HG02588 (cell line): Measurements from ENCODE around the gene UQCRH.
"Not testable (repeated sequence)": the region's sequence is repeated elsewhere in the genome, so short reads cannot be mapped to it uniquely, and the experiment has no call there.

Experiments used
- ATAC-seq: cut with Tn5 transposase; IDR thresholded peaks from one replicate; pipeline ENCODE4 v1.9.1; 2021; ENCODE audit warnings: mild to moderate bottlenecking, moderate library complexity; ENCODE audit not compliant: unreplicated experiment

UQCRH gene

DNA sequence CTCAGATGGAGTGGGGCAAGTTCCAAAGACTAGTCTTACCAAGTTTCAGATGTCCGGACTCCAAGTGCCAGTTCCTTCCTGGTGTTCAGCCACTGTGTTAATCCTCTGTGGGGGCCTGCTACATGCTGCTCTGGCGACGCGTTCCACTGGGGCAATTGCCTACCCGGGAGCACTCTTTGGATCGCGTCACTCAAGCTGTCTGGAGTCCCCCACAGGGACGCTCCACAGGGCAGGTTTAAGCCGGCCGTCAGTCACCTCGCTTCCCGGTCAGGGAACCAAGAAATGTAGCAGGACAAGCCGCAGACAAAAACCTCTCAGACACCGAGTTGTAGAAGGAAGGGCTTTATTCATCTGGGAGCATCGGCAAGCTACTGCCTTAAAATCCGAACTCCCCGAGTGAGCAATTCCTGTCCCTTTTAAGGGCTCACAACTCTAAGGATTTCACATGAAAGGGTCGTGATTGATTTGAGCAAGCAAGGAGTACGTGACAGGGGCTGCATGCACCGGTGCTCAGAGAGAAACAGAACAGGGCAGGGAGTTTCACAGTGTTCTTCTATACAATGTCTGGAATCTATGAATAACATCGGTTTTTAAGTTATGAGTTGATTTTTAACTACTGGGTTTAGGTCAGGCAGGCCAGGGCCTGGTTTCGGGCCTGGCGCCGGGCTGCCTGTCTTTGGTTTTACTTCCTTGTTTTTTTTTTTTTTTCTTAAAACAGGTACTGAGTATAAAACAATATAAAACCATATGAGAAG lies 28.5 kb downstream of the UQCRH start:
- not testable (repeated sequence) for ATAC-seq

DNA sequence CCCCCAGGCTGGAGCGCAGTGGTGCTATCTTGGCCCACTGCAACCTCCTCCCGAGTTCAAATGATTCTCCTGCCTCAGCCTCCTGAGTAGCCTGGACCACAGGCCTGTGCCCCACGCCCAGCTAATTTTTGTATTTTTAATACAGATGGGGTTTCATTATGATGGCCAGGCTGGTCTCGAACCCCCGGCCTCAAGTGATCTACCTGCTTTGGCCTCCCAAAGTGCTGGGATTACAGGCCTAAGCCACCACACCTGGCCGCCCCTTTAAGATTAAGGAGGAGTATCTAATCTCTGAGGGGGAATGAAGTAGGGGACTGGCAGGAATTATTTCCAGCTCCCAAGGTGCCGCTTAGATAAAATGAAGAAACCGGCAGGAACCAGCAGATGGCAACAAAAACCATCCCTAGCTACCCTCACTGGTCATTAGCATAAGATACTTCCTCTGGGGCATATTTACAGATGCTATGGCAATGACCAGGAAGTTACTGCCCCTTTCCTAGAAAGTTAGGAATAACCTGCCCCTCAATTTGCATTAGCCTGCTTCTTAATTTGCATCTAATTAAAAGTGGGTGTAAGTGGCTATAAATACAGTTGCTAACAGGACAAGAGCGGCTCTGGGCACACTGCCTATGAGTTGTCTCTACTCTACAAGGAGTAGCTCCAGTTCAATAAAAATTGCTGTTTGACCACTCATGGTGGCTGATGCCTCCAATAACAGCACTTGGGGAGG lies 30.0 kb downstream of the UQCRH start:
- ATAC-seq: peak; percentile 50

DNA sequence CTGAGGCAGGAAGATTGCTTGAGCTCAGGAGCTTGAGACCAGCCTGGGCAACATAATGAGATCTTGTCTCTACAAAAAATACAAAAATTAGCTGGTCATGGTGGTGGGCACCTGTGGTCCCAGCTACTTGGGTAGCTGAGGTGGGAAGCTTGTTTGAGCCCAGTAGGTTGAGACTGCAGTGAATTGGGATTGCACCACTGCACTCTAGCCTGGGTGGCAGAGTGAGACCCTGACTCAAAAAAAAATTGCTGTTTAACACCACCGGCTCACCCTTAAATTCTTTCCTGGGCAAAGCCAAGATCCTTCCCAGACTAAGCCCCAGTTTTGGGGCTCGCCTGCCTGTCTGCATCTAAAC lies 30.5 kb downstream of the UQCRH start:
- no peak for ATAC-seq

- ATAC-seq: no peak
Observed at GRCh38 chr1:46335081-46335480, 31.6 kb downstream of the UQCRH start.

GRCh38 chr1:46337409-46337808 lies 33.9 kb downstream of the UQCRH start:
- not testable (repeated sequence) for ATAC-seq

DNA sequence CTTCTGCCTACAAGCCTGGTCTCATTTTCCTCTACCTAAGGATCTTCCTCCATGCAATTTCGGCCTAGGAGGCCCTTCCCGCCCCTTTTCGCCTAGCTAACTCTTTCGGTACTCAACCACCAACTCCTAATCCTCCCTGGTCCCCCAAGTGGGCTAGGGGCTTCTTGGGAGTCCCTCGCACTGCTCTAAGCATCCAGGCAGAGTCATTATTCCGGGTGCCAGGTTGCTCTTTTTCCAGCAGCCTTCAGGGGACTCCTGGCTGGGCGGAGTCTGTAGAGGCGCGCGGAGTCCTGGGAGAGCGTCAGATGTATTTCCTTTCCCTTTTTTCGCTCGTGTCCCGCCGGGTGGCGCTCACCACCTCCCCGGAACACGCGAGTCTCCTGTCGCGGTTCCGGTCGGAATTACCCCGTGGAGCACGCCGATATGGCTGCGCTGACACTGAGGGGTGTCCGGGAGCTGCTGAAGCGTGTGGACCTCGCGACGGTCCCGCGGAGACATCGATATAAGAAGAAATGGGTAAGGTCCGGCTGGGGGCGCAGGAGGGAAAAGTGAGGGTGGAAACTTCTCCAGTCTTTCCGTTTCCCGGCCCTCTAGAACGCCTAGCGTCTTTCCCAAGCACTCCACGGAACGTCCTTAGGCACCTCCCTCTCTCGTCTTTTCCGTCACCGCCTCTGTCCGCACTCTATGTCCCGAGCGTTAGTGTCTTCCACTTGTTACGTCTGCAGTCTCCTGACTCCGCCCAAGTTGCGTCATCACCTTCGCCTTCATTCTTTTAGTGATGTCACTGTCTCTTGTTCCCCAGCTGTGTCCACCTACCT lies 37.1 kb downstream of the UQCRH start, which contains the start of gene NSUN4:
NSUN4 (plus strand) TSS at position 404 of the 818 bp plus-strand sequence; CDS start at position 424, 20 bp downstream.
- ATAC-seq: peak; percentile 84

- ATAC-seq: no peak
Observed at GRCh38 chr1:46341222-46342083, 38.0 kb downstream of the UQCRH start.

- no peak for ATAC-seq
Observed at GRCh38 chr1:46342084-46342656, 38.7 kb downstream of the UQCRH start.

GRCh38 chr1:46342677-46343350 lies 39.3 kb downstream of the UQCRH start:
- no peak for ATAC-seq

DNA sequence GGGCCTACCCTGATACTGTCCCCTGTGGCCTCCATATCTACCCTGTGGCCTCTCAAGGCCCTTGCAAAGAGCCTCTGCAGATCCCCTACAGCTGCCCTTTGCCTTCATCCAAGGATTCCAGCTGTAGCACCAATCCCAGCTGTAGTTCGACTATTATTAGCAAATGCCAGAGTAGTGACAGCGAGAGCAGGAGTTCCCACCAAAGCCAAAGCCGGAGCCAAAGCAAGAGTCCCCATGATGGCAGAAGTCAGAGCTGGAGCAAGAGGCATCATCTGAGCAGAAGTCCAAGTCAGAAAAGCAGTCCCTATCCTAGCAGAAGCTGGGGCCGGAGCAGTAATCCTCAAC lies 39.8 kb downstream of the UQCRH start:
- ATAC-seq: no peak

DNA sequence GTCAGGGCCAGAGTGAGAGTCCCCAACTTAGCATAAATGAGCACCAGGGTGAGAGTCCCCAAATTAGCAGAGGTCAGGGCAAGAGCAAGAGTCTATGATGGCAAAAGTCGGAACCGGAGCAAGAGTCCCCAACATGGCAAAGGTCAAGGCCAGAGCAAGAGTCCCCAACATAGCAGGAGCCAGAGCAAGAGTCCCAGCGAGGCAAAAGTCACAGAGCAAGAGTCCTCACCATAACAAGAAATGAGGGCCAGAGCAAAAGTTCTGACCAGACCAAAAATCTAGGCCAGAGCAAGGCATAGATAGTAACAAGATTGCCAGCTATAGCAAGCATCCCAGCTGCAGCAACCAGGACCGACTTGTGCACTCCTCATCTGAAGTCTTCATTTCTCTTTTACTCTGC lies 40.2 kb downstream of the UQCRH start:
- no peak for ATAC-seq

DNA sequence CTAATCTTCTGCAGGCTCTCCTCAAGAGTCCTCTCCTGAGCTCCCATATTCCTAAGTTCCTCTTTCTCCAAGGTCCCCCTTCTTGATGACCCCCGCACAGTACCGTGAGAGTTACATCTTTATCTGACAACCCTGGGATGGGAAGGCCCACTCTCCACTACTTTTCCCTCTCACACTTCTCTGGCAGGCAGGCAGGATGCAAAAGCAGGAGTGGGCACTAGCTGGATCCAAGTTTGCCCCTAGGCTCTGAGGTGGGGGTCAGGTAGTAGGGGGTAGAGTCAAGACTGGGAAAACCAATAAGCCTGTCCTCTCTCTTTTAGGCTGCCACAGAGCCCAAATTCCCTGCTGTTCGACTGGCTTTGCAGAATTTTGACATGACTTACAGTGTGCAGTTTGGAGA lies 41.0 kb downstream of the UQCRH start:
- ATAC-seq: no peak

- no peak for ATAC-seq
Observed at GRCh38 chr1:46345281-46345680, 41.8 kb downstream of the UQCRH start.

DNA sequence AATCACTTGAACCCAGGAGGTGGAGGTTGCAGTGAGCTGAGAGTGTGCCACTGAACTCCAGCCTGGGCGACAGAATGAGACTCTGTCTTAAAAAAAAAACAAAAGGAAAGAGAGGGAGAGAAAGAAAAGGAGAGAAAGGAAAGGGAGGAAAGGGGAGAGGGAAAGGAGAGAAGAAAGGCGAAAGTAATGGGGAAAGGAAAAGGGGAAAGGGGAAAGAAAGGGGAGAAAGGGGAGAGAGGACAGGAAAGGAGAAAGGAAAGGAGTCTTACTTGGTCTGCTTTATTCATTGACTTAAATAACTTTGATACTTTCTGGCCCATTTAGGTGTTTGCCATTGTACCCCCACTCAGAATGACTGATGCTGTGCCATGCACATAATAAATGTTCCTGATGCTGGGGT lies 48.9 kb downstream of the UQCRH start:
- ATAC-seq: no peak

GRCh38 chr1:46355920-46356319 lies 52.4 kb downstream of the UQCRH start:
- ATAC-seq: not testable (repeated sequence)

GRCh38 chr1:46362158-46362557 lies 58.7 kb downstream of the UQCRH start:
- no peak for ATAC-seq

- no peak for ATAC-seq
Observed at GRCh38 chr1:46363121-46363520, 59.6 kb downstream of the UQCRH start.

- no peak for ATAC-seq
Observed at GRCh38 chr1:46364612-46365011, 61.1 kb downstream of the UQCRH start.

DNA sequence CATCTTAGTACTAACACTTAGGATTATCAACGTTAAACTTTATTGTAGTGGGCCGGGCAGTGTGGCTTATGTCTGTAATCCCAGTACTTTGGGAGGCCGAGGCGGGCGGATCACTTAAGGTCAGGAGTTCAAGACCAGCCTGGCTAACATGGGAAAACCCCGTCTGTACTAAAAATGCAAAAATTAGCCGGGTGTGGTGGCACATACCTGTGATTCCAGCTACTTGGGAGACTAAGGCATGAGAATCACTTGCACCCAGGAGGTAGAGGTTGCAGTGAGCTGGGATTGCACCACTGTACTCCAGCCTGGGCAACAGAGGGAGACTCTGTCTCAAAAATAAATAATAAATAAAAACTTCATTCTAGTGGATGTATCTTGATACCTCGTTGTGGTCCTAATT lies 62.3 kb downstream of the UQCRH start:
- ATAC-seq: not testable (repeated sequence)
